CD1c-positive myeloid dendritic cell (primary cell): ENCODE measurements around the gene CCDC73.
"Not testable (repeated sequence)": the region's sequence is repeated elsewhere in the genome, so short reads cannot be mapped to it uniquely, and the experiment has no call there.

Experiments used
- DNase-seq: peaks from one replicate; pipeline ENCODE4 v3.0.0-alpha.2; 2016; ENCODE audit errors: extremely low spot score

The CCDC73 gene

DNA sequence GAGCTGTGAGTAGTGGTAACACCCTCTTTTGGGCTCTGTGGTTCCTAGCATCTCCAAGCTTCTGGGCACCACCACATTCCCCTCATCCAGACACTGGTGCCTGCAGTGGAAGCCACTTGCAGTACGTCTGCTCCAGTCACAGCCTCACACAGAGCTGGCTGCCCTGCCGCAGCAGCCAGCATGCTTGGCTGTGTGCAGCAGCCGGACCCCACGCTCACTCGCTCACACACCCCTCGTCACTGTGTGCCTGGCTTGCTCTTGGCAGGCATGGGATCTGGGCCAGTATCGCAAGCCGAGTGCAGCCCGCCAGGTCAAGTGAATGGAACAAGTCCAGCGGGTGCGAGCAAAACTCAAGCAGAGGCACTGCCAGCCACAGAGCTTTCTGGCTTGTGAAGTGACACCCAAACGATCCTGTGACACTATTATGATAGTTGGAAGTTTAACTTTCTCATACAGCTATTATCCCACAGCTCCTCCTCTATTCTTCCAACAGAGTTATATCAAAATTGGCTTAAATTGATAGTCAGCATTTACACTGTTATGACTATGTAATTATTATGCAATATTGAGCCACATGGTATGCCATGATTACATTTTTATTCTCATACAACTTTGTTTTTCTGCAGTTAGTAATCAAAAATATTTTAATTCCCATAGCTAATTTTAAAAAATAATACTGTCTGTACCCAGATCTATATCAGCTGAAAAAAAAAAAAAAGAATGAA, 89.0 kb downstream of the CCDC73 start:
- DNase-seq: no peak

GRCh38 chr11:32704775-32705174, 89.7 kb downstream of the CCDC73 start:
- DNase-seq: no peak

GRCh38 chr11:32704261-32704660, 90.2 kb downstream of the CCDC73 start:
- DNase-seq: no peak

GRCh38 chr11:32701616-32702015, 92.8 kb downstream of the CCDC73 start:
- DNase-seq: peak; percentile 23

GRCh38 chr11:32698579-32698978, 95.9 kb downstream of the CCDC73 start:
- DNase-seq: no peak

DNA sequence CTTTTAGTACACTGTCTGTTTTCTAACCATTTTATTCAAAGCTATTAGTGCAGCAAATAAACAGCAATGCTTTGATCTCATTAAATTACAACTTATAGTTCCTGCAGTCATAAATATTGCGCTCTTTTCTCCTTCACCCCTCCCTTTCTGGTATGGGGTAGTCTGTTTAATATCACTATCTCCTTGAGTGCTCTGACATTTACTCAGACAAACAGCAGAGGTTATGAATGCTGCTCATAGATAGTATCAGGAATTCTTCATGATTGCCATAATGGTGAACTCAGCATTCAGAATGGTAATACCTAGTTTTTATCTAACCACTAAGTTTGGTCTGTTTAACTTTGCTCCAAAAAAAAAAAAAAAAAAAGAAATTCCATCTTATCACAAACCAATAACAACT, 123.4 kb downstream of the CCDC73 start:
- DNase-seq: no peak

GRCh38 chr11:32659672-32660071, 134.8 kb downstream of the CCDC73 start:
- no peak for DNase-seq

GRCh38 chr11:32658639-32659406, 135.6 kb downstream of the CCDC73 start:
- DNase-seq: no peak

GRCh38 chr11:32643526-32643925, 150.9 kb downstream of the CCDC73 start:
- DNase-seq: no peak

DNA sequence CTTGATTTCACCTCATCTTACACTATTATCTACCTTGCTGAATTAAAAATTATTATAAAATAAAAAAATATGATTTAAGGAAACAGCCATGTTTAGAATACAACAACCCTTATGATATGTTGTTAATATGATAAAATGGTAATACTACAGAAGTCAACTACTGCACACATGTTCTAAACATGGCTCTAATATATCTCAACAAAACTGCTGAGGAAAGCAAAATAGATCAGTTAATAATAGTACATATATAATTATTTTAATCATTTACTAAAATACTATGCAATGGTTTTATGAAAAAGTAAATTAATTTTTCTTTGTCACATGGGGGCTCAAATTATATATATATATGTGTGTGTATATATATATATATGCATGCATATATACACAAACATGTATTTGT, 153.1 kb downstream of the CCDC73 start:
- no peak for DNase-seq

GRCh38 chr11:32635819-32636218, 158.6 kb downstream of the CCDC73 start:
- DNase-seq: no peak

GRCh38 chr11:32630844-32631243, 163.6 kb downstream of the CCDC73 start:
- no peak for DNase-seq

- DNase-seq: no peak
Measured at GRCh38 chr11:32616903-32617302, 177.6 kb downstream of the CCDC73 start.

DNA sequence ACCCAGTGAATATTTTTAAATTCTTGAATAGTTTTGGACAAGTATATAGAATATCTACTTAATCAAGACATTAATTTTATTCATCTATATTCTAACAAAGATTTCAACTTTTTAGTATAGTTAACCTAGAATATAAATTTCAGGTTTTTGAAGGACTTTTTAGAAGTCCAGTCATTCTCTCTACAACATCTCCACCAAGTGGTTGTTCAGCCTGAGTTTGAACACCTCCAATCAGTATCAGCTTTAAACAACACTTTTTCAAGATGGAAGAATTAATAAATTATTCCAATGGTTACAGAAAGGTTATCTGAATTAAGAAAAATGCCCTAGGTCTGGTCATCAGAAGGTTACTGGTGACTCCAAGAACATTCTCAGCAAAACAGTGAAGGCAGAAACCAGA, 179.0 kb downstream of the CCDC73 start:
- no peak for DNase-seq

GRCh38 chr11:32613500-32614151, 180.8 kb downstream of the CCDC73 start:
- DNase-seq: no peak

- DNase-seq: no peak
Measured at GRCh38 chr11:32610797-32611352, 183.6 kb downstream of the CCDC73 start.

GRCh38 chr11:32608826-32609225, 185.6 kb downstream of the CCDC73 start:
- not testable (repeated sequence) for DNase-seq

DNA sequence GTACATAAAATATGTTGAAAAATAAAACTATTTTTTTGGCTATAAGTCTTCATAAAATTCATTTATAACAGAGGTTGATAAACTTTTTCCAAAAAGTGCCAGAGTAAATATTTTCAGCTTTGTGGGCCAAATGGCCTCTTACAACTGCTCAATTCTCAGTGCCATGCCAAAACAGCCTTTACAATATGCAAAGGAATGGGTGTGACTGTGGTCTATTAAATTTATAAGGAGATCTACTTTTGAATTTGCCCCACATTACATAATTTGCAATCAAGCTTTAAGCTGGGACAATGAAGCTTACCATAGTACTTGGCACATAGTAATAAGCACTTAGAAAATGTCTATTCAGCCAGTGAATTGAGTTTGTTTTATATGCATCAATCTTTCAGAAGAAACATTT, 188.2 kb downstream of the CCDC73 start:
- no peak for DNase-seq

DNA sequence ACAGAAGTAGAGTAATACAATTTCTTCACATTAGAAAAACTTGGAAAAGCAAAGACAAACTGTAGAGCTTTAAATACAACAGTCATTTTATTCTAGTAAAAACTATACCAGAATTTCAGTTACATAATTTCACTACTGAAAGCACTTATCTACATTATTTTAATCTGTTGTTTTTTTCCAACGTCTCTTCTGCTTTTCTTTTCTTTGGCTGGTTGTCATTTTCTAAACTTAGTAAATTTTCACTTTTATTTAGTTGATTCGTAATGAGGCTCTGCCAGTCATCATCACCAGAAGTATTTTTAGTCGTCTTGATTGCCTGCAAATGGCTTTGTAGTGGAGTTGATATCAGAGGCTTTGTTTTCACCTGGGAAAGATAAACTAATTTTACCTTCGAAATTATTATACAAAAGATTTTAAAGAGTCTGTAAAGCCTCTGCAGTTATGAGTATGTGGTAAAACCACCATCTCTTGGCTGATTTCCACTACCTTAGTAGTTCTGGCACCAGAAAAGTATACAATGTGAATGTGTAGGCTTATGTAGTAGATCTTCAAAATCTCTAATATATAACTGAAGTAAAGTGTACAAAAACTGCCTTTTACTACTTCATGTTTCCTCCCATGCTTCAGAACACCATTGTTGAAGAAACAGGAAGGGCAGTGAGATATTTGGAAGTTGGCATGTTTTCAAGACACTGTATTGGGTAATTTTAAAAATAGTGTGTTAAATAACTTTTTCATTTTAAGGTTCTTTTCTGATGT, 191.6 kb downstream of the CCDC73 start:
- DNase-seq: no peak

DNA sequence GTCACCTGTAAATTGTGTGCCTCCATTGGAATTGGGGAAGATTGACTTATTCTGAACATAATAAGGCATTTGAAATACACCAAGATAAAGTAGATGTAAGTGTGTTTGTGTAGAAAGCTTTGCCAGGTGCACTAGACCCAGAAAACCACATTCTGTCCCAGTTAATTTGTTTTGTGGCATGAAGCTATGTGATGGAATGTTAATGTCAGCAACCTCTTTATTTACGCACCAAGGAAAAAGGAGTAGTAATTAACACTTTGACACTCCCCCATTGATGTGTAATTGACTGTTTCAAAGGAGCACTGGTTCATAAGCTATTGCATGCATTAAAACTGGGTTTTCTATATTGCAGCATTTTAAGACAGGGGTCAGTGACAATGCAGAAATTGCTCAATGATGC, 196.5 kb downstream of the CCDC73 start:
- no peak for DNase-seq

- not testable (repeated sequence) for DNase-seq
Measured at GRCh38 chr11:32596114-32596513, 198.3 kb downstream of the CCDC73 start.

DNA sequence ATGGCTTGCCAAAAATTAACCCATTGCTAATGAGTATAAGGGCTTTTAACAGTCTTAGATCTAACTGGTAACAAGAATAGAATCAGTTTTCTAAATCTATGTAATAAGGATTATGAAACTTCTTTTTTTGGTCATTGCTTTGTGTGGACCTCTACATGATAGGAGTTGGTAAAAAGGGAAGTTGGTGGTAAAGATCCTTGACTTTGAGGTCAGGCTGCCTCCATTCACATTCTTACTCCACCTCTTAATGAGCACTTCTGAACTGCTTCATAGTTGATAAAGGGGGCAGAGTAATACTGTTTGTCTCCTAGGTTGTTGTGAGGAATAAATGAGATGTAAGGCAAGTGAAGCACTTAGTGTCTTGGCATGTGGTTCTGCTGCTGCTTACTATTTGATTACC, 200.2 kb downstream of the CCDC73 start:
- DNase-seq: peak; percentile 13
